Neural cell (in vitro differentiated cells): ENCODE results near the gene RAPGEF4. TPM values are rescaled to one million over a fixed set of nuclear protein-coding genes. Genes with fewer than 3 reads are reported as not detected.

Experiments used
- H2AFZ ChIP-seq: fragments of 200-600, 300-800 bp; sonication (generic), shearing (Covaris generic); 2 replicates; pipeline ENCODE4 v1.6.0; 2014; ENCODE audit warnings: low read depth, mild to moderate bottlenecking, antibody characterized with exemption, low read length, moderate library complexity
- H3F3A ChIP-seq: fragments of 200-600 bp; shearing (Covaris generic); 2 replicates; pipeline ENCODE4 v1.6.1; 2016; ENCODE audit warnings: mild to moderate bottlenecking, moderate library complexity, mixed read lengths, antibody characterized with exemption, low read length; ENCODE audit not compliant: insufficient read depth, poor library complexity, severe bottlenecking
- H3K27ac ChIP-seq: fragments of 200-600, 300-800 bp; sonication (generic), shearing (Covaris generic); 2 replicates; pipeline ENCODE4 v1.5.1; 2014; ENCODE audit warnings: mild to moderate bottlenecking, low read length, moderate library complexity
- H3K27me3 ChIP-seq: fragments of 300-800, 200-600 bp; sonication (generic), shearing (Covaris generic); 2 replicates; pipeline ENCODE4 v1.6.0; 2014; ENCODE audit warnings: mild to moderate bottlenecking, low read depth, low read length, moderate library complexity; ENCODE audit not compliant: insufficient read depth
- H3K36me3 ChIP-seq: fragments of 300-800, 200-600 bp; sonication (generic), shearing (Covaris generic); 2 replicates; pipeline ENCODE4 v1.5.1; 2014; ENCODE audit warnings: mild to moderate bottlenecking, antibody characterized with exemption, low read length, moderate library complexity; ENCODE audit not compliant: insufficient read depth
- H3K4me2 ChIP-seq: fragments of 300-800, 200-600 bp; sonication (generic), shearing (Covaris generic); 2 replicates; pipeline ENCODE4 v1.6.0; 2014; ENCODE audit warnings: mild to moderate bottlenecking, low read length
- H3K4me3 ChIP-seq: fragments of 300-800, 200-600 bp; sonication (generic), shearing (Covaris generic); 2 replicates; pipeline ENCODE4 v1.5.1; 2014; ENCODE audit warnings: mild to moderate bottlenecking, low read length, moderate library complexity
- H3K79me2 ChIP-seq: fragments of 200-600 bp; shearing (Covaris generic); replicated peaks from 2 replicates; pipeline ENCODE4 v1.6.0; 2014; ENCODE audit warnings: mild to moderate bottlenecking, low read length, moderate library complexity; ENCODE audit not compliant: insufficient read depth
- H3K9ac ChIP-seq: fragments of 300-800, 200-600 bp; sonication (generic), shearing (Covaris generic); 2 replicates; pipeline ENCODE4 v1.6.1; 2016; ENCODE audit warnings: mild to moderate bottlenecking, low read length, mixed read lengths
- H3K9me2 ChIP-seq: fragments of 200-600 bp; shearing (Covaris generic); 2 replicates; pipeline ENCODE4 v1.6.1; 2016; ENCODE audit warnings: mild to moderate bottlenecking, low read length, mixed read lengths; ENCODE audit not compliant: insufficient read depth
- H3K9me3 ChIP-seq: fragments of 200-600, 300-800 bp; sonication (generic), shearing (Covaris generic); 2 replicates; pipeline ENCODE4 v1.6.1; 2016; ENCODE audit warnings: mild to moderate bottlenecking, mixed run types, low read length, moderate library complexity, mixed read lengths
- H4K20me1 ChIP-seq: fragments of 200-600 bp; shearing (Covaris generic); 2 replicates; pipeline ENCODE4 v1.6.1; 2016; ENCODE audit warnings: mild to moderate bottlenecking, mixed run types; ENCODE audit not compliant: insufficient read depth
- CTCF ChIP-seq: fragments of 450-650 bp; IDR thresholded peaks from 2 replicates; pipeline ENCODE4 v1.5.1; 2014; ENCODE audit warnings: antibody characterized with exemption, mild to moderate bottlenecking, moderate library complexity; ENCODE audit not compliant: poor library complexity, severe bottlenecking
- EP300 ChIP-seq: fragments of 450-650 bp; conservative IDR thresholded peaks from 2 replicates; pipeline ENCODE4 v1.6.1; 2014; ENCODE audit warnings: antibody characterized with exemption, mild to moderate bottlenecking, moderate library complexity; ENCODE audit not compliant: poor library complexity, severe bottlenecking
- EZH2 ChIP-seq: fragments of 200-600, 300-800 bp; shearing (Covaris generic), sonication (generic); IDR thresholded peaks from 2 replicates; pipeline ENCODE4 v1.6.1; 2014; ENCODE audit warnings: antibody characterized with exemption, low read length, borderline replicate concordance, mild to moderate bottlenecking; ENCODE audit not compliant: insufficient read depth, poor library complexity, severe bottlenecking
- MXI1 ChIP-seq: fragments of 450-650 bp; conservative IDR thresholded peaks from 2 replicates; pipeline ENCODE4 v1.6.1; 2014; ENCODE audit warnings: antibody characterized with exemption, mild to moderate bottlenecking; ENCODE audit not compliant: poor library complexity, severe bottlenecking
- POLR2AphosphoS5 ChIP-seq: IDR thresholded peaks from 2 replicates; pipeline ENCODE4 v1.6.1; 2012
- RAD21 ChIP-seq: fragments of 450-650 bp; conservative IDR thresholded peaks from 2 replicates; pipeline ENCODE4 v1.6.1; 2014; ENCODE audit warnings: antibody characterized with exemption, mild to moderate bottlenecking, moderate library complexity
- SMC3 ChIP-seq: fragments of 450-650 bp; conservative IDR thresholded peaks from 2 replicates; pipeline ENCODE4 v1.6.1; 2014; ENCODE audit warnings: antibody characterized with exemption, mild to moderate bottlenecking, moderate library complexity; ENCODE audit not compliant: poor library complexity
- TAF1 ChIP-seq: IDR thresholded peaks from 2 replicates; pipeline ENCODE4 v1.6.1; 2012; ENCODE audit warnings: low read depth
- polyA plus RNA-seq: library from polyadenylated mRNA; depleted of rRNA; stranded (reverse); fragments of >200 nt; gene quantifications from 2 replicates; pipeline ENCODE4 v1.2.3, GENCODE V29; 2014
- TF ChIP-seq, protein P1 (sequence below): IDR thresholded peaks from 2 replicates; pipeline ENCODE4 v1.6.1; 2012; ENCODE audit warnings: borderline replicate concordance

RAPGEF4 gene
- polyA plus RNA-seq, 1 donor from 2014 or later, result 10.4 TPM

- H3K9ac ChIP-seq, result no peak overlapping the region
- H3K4me3 ChIP-seq, result no peak overlapping the region
- H3K27me3 ChIP-seq, result no peaks in the 10 kb centered on the region
- H3K27ac ChIP-seq, result no peak overlapping the region
- no peaks in the 10 kb centered on the region for H3K79me2 ChIP-seq
- H3K4me2 ChIP-seq, result no peak overlapping the region
- no peak overlapping the region for H2AFZ ChIP-seq
- no peaks in the 10 kb centered on the region for H3K9me2 ChIP-seq
- no peaks in the 10 kb centered on the region for H3K9me3 ChIP-seq
- H3F3A ChIP-seq, result no peaks in the 10 kb centered on the region
- no peaks in the 10 kb centered on the region for H4K20me1 ChIP-seq
- H3K36me3 ChIP-seq, result no peaks in the 10 kb centered on the region
- no peak for TF ChIP-seq EP300
- TF ChIP-seq TAF1, result no peak
- TF ChIP-seq MXI1, result no peak
- TF ChIP-seq EZH2, result no peak
- TF ChIP-seq, protein P1, sequence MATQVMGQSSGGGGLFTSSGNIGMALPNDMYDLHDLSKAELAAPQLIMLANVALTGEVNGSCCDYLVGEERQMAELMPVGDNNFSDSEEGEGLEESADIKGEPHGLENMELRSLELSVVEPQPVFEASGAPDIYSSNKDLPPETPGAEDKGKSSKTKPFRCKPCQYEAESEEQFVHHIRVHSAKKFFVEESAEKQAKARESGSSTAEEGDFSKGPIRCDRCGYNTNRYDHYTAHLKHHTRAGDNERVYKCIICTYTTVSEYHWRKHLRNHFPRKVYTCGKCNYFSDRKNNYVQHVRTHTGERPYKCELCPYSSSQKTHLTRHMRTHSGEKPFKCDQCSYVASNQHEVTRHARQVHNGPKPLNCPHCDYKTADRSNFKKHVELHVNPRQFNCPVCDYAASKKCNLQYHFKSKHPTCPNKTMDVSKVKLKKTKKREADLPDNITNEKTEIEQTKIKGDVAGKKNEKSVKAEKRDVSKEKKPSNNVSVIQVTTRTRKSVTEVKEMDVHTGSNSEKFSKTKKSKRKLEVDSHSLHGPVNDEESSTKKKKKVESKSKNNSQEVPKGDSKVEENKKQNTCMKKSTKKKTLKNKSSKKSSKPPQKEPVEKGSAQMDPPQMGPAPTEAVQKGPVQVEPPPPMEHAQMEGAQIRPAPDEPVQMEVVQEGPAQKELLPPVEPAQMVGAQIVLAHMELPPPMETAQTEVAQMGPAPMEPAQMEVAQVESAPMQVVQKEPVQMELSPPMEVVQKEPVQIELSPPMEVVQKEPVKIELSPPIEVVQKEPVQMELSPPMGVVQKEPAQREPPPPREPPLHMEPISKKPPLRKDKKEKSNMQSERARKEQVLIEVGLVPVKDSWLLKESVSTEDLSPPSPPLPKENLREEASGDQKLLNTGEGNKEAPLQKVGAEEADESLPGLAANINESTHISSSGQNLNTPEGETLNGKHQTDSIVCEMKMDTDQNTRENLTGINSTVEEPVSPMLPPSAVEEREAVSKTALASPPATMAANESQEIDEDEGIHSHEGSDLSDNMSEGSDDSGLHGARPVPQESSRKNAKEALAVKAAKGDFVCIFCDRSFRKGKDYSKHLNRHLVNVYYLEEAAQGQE, result no peak
- no peak for TF ChIP-seq CTCF
- no peak for TF ChIP-seq RAD21
- TF ChIP-seq SMC3, result no peak
- no peak for TF ChIP-seq POLR2AphosphoS5
These were observed 47.0 kb downstream of the RAPGEF4 start for GRCh38 chr2:172782506-172783164.

- Histone ChIP-seq H3K9me2 (no peaks in the 10 kb centered on the region), H4K20me1 (no peaks in the 10 kb centered on the region), H3K9ac (no peak overlapping the region), H3K36me3 (no peaks in the 10 kb centered on the region), H3K27ac (no peak overlapping the region), H3K9me3 (no peaks in the 10 kb centered on the region), H3F3A (no peaks in the 10 kb centered on the region), H3K27me3 (no peaks in the 10 kb centered on the region), H3K4me2 (no peak overlapping the region), H3K4me3 (no peak overlapping the region), H2AFZ (no peak overlapping the region), H3K79me2 (no peaks in the 10 kb centered on the region)
- TF ChIP-seq CTCF, result no peak
- no peak for TF ChIP-seq POLR2AphosphoS5
- TF ChIP-seq, protein P1, result no peak
- no peak for TF ChIP-seq EP300
- TF ChIP-seq MXI1, result no peak
- TF ChIP-seq RAD21, result no peak
- no peak for TF ChIP-seq TAF1
- TF ChIP-seq SMC3, result no peak
- TF ChIP-seq EZH2, result no peak
These were observed 47.7 kb downstream of the RAPGEF4 start for GRCh38 chr2:172783165-172783898.
